Thyroid gland (tissue), 4 donors: ENCODE measurements around the gene CTNNA3.

Source experiments
- POLR2A ChIP-seq, 2 donors: fragments of 450-650 bp; IDR thresholded peaks; one replicate each; pipeline ENCODE4 v1.6.1; 2017; ENCODE audit warnings: antibody characterized with exemption in 2 of 2, mild to moderate bottlenecking in 2 of 2, moderate library complexity in 1 of 2
- TF ChIP-seq, protein P1 (sequence below), 6 experiments: fragments of 200-600 bp in 3 of 6; fragments of 450-650 bp in 3 of 6; sonication (generic) in 3 of 6; IDR thresholded peaks; one replicate each; pipeline ENCODE4 v1.5.1; 2016 to 2019; ENCODE audit warnings: antibody characterized with exemption in 6 of 6, mild to moderate bottlenecking in 2 of 6, inconsistent platforms in 1 of 6, moderate library complexity in 1 of 6

DNA sequence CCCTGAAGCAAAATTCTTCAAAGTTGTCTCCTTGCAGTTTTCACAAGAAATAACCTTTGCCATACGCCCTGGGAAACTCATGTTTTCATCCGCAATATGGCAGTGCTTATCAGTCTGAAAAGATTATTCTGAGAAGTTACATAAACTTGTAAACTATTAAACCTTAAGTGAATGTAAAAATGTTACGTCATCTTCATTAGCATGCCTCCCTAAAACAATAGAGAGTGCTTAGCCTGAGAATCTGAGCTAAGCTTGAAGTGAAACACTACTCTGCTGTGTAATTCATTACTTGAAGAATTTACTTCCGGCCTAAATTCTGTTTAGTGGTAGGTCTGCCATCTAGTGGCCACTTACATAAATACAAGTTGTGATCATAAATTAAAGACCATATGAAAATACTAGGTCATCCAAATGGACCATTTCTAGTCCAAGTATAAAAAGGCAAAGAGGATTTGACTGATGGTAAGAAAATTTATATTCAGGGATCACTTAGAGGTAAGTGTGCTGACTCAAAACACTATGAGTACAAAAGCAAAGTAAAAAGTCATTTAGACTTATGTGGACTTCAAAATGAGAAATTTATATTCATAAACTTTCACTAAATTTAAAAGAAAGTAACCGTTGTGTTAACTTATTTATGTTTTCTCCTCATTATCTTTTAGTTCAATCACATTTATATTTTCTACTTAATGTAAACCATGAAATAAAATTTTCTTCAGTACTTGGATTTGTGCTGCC is 1515.2 kb downstream of the CTNNA3 start:
- TF ChIP-seq, protein P1, sequence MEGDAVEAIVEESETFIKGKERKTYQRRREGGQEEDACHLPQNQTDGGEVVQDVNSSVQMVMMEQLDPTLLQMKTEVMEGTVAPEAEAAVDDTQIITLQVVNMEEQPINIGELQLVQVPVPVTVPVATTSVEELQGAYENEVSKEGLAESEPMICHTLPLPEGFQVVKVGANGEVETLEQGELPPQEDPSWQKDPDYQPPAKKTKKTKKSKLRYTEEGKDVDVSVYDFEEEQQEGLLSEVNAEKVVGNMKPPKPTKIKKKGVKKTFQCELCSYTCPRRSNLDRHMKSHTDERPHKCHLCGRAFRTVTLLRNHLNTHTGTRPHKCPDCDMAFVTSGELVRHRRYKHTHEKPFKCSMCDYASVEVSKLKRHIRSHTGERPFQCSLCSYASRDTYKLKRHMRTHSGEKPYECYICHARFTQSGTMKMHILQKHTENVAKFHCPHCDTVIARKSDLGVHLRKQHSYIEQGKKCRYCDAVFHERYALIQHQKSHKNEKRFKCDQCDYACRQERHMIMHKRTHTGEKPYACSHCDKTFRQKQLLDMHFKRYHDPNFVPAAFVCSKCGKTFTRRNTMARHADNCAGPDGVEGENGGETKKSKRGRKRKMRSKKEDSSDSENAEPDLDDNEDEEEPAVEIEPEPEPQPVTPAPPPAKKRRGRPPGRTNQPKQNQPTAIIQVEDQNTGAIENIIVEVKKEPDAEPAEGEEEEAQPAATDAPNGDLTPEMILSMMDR (IDR thresholded peaks at IDR 0.05): peak; percentile 37 to 78 (median 70)
- no peak for TF ChIP-seq POLR2A (IDR thresholded peaks at IDR 0.05)
